Psoas muscle (tissue), 8 donors: ENCODE measurements around the gene ELOVL1. TPM values are rescaled to one million over a fixed set of nuclear protein-coding genes. Genes with fewer than 3 reads are reported as not detected.

ENCODE experiments used
- ATAC-seq, 4 donors: fragments of 200-7000 bp; cut with Tn5 transposase; one replicate each; pipeline ENCODE4 v1.9.1; 2020; ENCODE audit warnings: moderate library complexity in 3 of 4, mild to moderate bottlenecking in 2 of 4
- DNase-seq, 2 donors: peaks; one replicate each; pipeline ENCODE4 v3.0.0-alpha.2; 2020
- H3K27ac ChIP-seq: fragments of 200-600 bp; one replicate; pipeline ENCODE4 v1.8.0; 2022
- H3K27me3 ChIP-seq, 3 donors: fragments of 200-600 bp in 1 of 3; one replicate each; pipeline versions ENCODE4 v1.6.1 to v1.8.0; 2013 to 2022; ENCODE audit warnings: low read length in 2 of 3, mild to moderate bottlenecking in 2 of 3, moderate library complexity in 1 of 3; ENCODE audit not compliant: insufficient read depth in 3 of 3
- H3K36me3 ChIP-seq, 2 donors: fragments of 200-600 bp in 1 of 2; one replicate each; pipeline versions ENCODE4 v1.6.1 to v1.8.0; 2013 to 2022; ENCODE audit warnings: low read depth in 1 of 2, mild to moderate bottlenecking in 1 of 2, moderate library complexity in 1 of 2; ENCODE audit not compliant: insufficient read depth in 1 of 2
- H3K4me1 ChIP-seq: fragments of 200-600 bp; one replicate; pipeline ENCODE4 v1.8.0; 2022
- H3K4me3 ChIP-seq: fragments of 200-600 bp; one replicate; pipeline ENCODE4 v1.8.0; 2022; ENCODE audit warnings: mild to moderate bottlenecking
- H3K9me3 ChIP-seq: fragments of 200-600 bp; one replicate; pipeline ENCODE4 v1.8.0; 2022
- CTCF ChIP-seq: fragments of 200-600 bp; IDR thresholded peaks from one replicate; pipeline ENCODE4 v1.8.0; 2022; ENCODE audit warnings: antibody characterized with exemption
- WGBS, 3 donors: extraction: QIAGEN DNeasy Blood & Tissue Kit; methylation state at CpG; one replicate each; pipeline versions ENCODE4 v1.1.6 to v1.1.7; 2013; 5-methylcytosine and 5-hydroxymethylcytosine counted together
- intact Hi-C, 2 donors: fragments of 100-400 bp; cut with DNase I; formaldehyde crosslinking; loops; one replicate each; pipeline versions ENCODE4 v1.11.0 to v1.14.2; 2022
- polyA plus RNA-seq, 3 donors: library from polyadenylated mRNA; stranded (reverse); fragments of 200-250 nt; gene quantifications; one replicate each; pipeline ENCODE4 v1.2.3, GENCODE V29; 2013
- total RNA-seq, 4 donors: library from RNA; stranded (reverse); fragmentation: NEBNext Ultra II Directional in 2 of 4; extraction: Animal tissue kit (Norgen Biotek cat#: 25700) in 2 of 4; gene quantifications; one replicate each; pipeline versions ENCODE4 v1.2.1 to v1.2.4, GENCODE V29; 2021 to 2023
- donor health status: healthy with polysubstance abuse.
- donor health status: DM: no; HTN: no; CAD: no; lungs with moderate emphysema.
- donor health status: Bipolar disorder and iron deficiency.
- donor health status: healthy.
- donor health status: DM: yes; HTN: yes; CAD: no.
- donor health status: DM: no; HTN: no; CAD: no.
- donor health status: DM: no; HTN: no; CAD: no.
- donor health status: DM: yes; HTN: yes; CAD: no.

ELOVL1 gene
- total and polyA plus RNA-seq, 7 donors: 15.9 to 68.1 (median 19.2) TPM

- 79 to 83% (median 79%) methylated on average over 7 of the region's 7 CpGs for WGBS, 3 donors
- Histone ChIP-seq H3K9me3 (no peaks in the 10 kb centered on the region), H3K4me1 (no peaks in the 10 kb centered on the region), H3K27ac (no peak overlapping the region), H3K4me3 (no peak overlapping the region), H3K27me3 (no peaks in the 10 kb centered on the region), H3K36me3 (no peaks in the 10 kb centered on the region)
- ATAC-seq (no peak), DNase-seq (no peak)
- intact Hi-C loops: no loop called here
- no peak for TF ChIP-seq CTCF
Measured at GRCh38 chr1:43334453-43335205, 33.2 kb downstream of the ELOVL1 start.

GRCh38 chr1:43331688-43332087 is 36.1 kb downstream of the ELOVL1 start:
- H3K4me1 ChIP-seq: no peaks in the 10 kb centered on the region
- no peak overlapping the region for H3K27ac ChIP-seq
- no peaks in the 10 kb centered on the region for H3K9me3 ChIP-seq
- intact Hi-C loops: no loop called here
- H3K27me3 ChIP-seq: no peaks in the 10 kb centered on the region
- no peaks in the 10 kb centered on the region for H3K36me3 ChIP-seq
- no peak overlapping the region for H3K4me3 ChIP-seq
- 90 to 95% (median 91%) methylated on average over 5 of the region's 5 CpGs for WGBS, 3 donors
- ATAC-seq (no peak), DNase-seq (no peak)
- no peak for TF ChIP-seq CTCF

- DNase-seq (peak; percentile 63 to 64), ATAC-seq (peak in 3 of 4 donors; percentile 39 to 75 (median 51))
- Histone ChIP-seq H3K27me3 (no peaks in the 10 kb centered on the region), H3K4me3 (no peak overlapping the region), H3K27ac (no peak overlapping the region), H3K36me3 (no peaks in the 10 kb centered on the region), H3K4me1 (no peaks in the 10 kb centered on the region), H3K9me3 (no peaks in the 10 kb centered on the region)
- intact Hi-C loops: no loop called here
- no peak for TF ChIP-seq CTCF
- WGBS, 3 donors: 48% methylated on average over 5 to 6 of the region's 6 CpGs
Measured at GRCh38 chr1:43329995-43330751, 37.6 kb downstream of the ELOVL1 start.

- ATAC-seq: no peak
- TF ChIP-seq CTCF: no peak
- Histone ChIP-seq H3K27me3 (no peaks in the 10 kb centered on the region), H3K36me3 (no peaks in the 10 kb centered on the region), H3K9me3 (no peaks in the 10 kb centered on the region), H3K27ac (no peak overlapping the region), H3K4me3 (no peak overlapping the region), H3K4me1 (no peaks in the 10 kb centered on the region)
- intact Hi-C loops: no loop called here
- 91 to 95% (median 95%) methylated on average over 1 of the region's 1 CpG for WGBS, 3 donors
- DNase-seq: no peak
Measured at GRCh38 chr1:43327549-43328292, 40.1 kb downstream of the ELOVL1 start.
